ENCODE results near the gene MPZL2. TPM values are rescaled to one million over a fixed set of nuclear protein-coding genes. Genes with fewer than 3 reads are reported as not detected.

MPZL2 gene
- total RNA-seq, 1 experiment from 2014 or later = 1.2 TPM

GRCh38 chr11:118222437-118222836 is 41.7 kb downstream of the MPZL2 start:
- Mint-ChIP-seq H3K27ac (no peak overlapping the region), H3K9me3 (peaks cover 4% of the 10 kb centered on the region), H3K27me3 (ENCODE audit: low read depth) (peaks cover 6% of the 10 kb centered on the region), H3K4me1 (no peaks in the 10 kb centered on the region), H3K36me3 (no peaks in the 10 kb centered on the region), H3K4me3 (no peak overlapping the region)
- POLR2A ChIA-PET = no interaction called here
- ATAC-seq (no peak), DNase-seq (ENCODE audit: low spot score) (no peak)
- TF ChIP-seq PRDM15 (CRISPR knock-in tag; IDR thresholded peaks at IDR 0.05) (no peak), KAT7 (CRISPR knock-in tag; IDR thresholded peaks at IDR 0.05; ENCODE audit: borderline replicate concordance) (no peak), JUN (CRISPR knock-in tag; IDR thresholded peaks at IDR 0.05) (no peak), TCF7 (CRISPR knock-in tag; IDR thresholded peaks at IDR 0.05; ENCODE audit: low read depth) (no peak), ZNF281 (CRISPR knock-in tag; IDR thresholded peaks at IDR 0.05) (no peak)
- CTCF ChIA-PET = interaction anchor here (0.7 to 2.4 kb wide), 2 partner anchors 24 to 134 kb away, joined by 4 to 7 read pairs; no protein-coding TSS in a partner anchor

- 0 out of 2 replicates have a peak, but pooled peaks have one; percentile 40 for TF ChIP-seq ZNF423 (CRISPR knock-in tag; IDR thresholded peaks at IDR 0.05)
- no peak for TF ChIP-seq ZNF232 (CRISPR knock-in tag; IDR thresholded peaks at IDR 0.05)
- H3K36me3 Mint-ChIP-seq = no peaks in the 10 kb centered on the region
- H3K9me3 Mint-ChIP-seq = peaks cover 4% of the 10 kb centered on the region
- DNase-seq (ENCODE audit: low spot score) = no peak
- no peak for ATAC-seq
- peaks cover 6% of the 10 kb centered on the region for H3K27me3 Mint-ChIP-seq (ENCODE audit: low read depth)
- no peak overlapping the region for H3K27ac Mint-ChIP-seq
- H3K4me3 Mint-ChIP-seq = no peak overlapping the region
- POLR2A ChIA-PET = no interaction called here
- CTCF ChIA-PET = interaction anchor here (1.1 to 2.4 kb wide), 2 partner anchors 23 to 43 kb away, joined by 3 to 7 read pairs; partner anchors contain the start of gene MPZL2
- H3K4me1 Mint-ChIP-seq = no peaks in the 10 kb centered on the region
Observed at GRCh38 chr11:118221419-118221818, 42.7 kb downstream of the MPZL2 start.

GRCh38 chr11:118219732-118220131 is 44.4 kb downstream of the MPZL2 start:
- H3K36me3 Mint-ChIP-seq = no peaks in the 10 kb centered on the region
- no peak overlapping the region for H3K27ac Mint-ChIP-seq
- ChIA-PET POLR2A (no interaction called here), CTCF (interaction anchor here (2.4 kb wide), 1 partner anchor 21 kb away, joined by 9 read pairs; no protein-coding TSS in a partner anchor)
- peaks cover 4% of the 10 kb centered on the region for H3K9me3 Mint-ChIP-seq
- H3K4me1 Mint-ChIP-seq = peaks cover 3% of the 10 kb centered on the region; the same call in 1 of the 2 replicates
- no peak overlapping the region for H3K4me3 Mint-ChIP-seq
- no peak for ATAC-seq
- DNase-seq (ENCODE audit: low spot score) = no peak
- H3K27me3 Mint-ChIP-seq (ENCODE audit: low read depth) = peaks cover 6% of the 10 kb centered on the region
- no peak for TF ChIP-seq ZNF281 (CRISPR knock-in tag; IDR thresholded peaks at IDR 0.05)
- no peak for TF ChIP-seq ZNF423 (CRISPR knock-in tag; IDR thresholded peaks at IDR 0.05)
- no peak for TF ChIP-seq EMX1 (CRISPR knock-in tag; IDR thresholded peaks at IDR 0.05)
- TF ChIP-seq PRRX2 (CRISPR knock-in tag; IDR thresholded peaks at IDR 0.05) = no peak
- no peak for TF ChIP-seq AFF4 (CRISPR knock-in tag; IDR thresholded peaks at IDR 0.05; ENCODE audit: borderline replicate concordance)

Data from WTC11 (cell line).